SH-SY5Y (cell line): ENCODE results near the gene FZR1.

Experiments
- GATA2 ChIP-seq: IDR thresholded peaks from 2 replicates; pipeline ENCODE4 v1.6.1; 2011; ENCODE audit warnings: mild to moderate bottlenecking, low read depth, low read length
- GATA3 ChIP-seq: IDR thresholded peaks from 2 replicates; pipeline ENCODE4 v1.6.1; 2011; ENCODE audit warnings: low read depth, mild to moderate bottlenecking, low read length, moderate library complexity

FZR1 gene

DNA sequence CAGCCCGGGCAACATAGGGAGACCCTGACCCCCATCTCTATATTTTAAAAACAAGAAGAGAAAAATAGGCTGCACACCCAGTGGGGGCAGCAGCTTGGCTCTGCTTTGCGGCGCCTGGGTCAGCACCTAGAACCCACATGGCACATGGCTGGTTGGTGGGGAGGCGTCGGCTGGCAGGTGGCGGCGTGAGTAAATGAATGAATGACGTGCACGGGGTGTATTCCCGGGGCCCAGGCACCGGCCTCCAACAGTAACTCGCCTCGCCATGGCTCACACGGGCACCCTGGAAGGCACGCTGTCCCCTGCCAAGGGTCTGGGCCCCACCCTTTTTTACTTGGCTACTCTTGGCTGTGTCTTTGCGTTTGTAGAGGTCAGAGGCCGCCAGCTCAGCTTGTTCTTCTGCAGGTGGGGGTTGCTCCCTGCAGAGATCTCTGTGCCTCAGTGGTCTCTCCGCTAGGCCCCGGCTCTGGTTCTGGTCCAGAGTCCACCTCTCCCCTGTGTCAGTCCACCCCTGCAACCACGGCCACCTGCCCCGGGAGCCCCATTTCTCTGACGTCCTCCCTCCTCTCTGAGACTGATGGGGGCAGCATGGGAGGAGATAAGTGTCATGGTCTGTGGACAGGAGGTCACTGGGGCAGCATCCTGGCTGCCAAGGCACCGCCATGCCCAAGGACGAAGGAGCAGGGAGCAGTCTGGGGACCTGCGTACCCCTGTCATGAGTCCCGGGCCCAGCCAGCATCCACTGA is 5.6 kb downstream of the FZR1 start:
- no peak for TF ChIP-seq GATA3
- no peak for TF ChIP-seq GATA2

- TF ChIP-seq GATA3 (no peak), GATA2 (no peak)
These were observed 6.6 kb downstream of the FZR1 start for GRCh38 chr19:3512562-3513228.

- no peak for TF ChIP-seq GATA3
- no peak for TF ChIP-seq GATA2
These were observed 7.4 kb downstream of the FZR1 start for GRCh38 chr19:3513229-3514140.

GRCh38 chr19:3514930-3515329 is 8.8 kb downstream of the FZR1 start:
- TF ChIP-seq GATA3: no peak
- TF ChIP-seq GATA2: no peak

DNA sequence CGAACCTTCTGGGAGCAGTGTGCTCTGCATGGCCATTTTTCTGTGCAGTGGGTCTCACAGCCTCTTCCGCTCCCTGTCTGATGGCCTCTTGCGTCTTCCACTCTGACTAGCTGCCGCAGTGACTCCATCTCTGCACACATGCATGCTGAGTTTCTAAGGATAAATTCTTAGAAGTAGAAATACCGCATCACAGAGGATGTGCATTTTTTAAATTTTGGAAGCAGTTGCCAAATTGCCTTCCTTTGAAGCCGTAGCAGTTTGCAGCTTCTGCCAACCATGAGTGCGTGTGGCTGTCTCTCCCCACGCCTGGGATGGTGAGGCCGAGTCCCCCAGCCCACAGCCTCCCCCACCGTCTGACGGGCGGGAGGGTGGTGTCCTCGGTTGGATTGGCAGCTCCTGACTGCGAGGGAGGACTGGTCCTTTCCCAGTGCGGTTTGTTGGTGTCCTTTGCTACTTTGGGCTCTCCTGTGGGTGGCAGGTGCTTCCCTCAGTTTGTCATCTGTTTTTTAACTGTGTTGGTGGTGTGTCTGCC is 9.8 kb downstream of the FZR1 start:
- no peak for TF ChIP-seq GATA2
- no peak for TF ChIP-seq GATA3

GRCh38 chr19:3516675-3517207 is 10.6 kb downstream of the FZR1 start:
- TF ChIP-seq GATA2 (no peak), GATA3 (no peak)

GRCh38 chr19:3517638-3518037 is 11.5 kb downstream of the FZR1 start:
- no peak for TF ChIP-seq GATA3
- TF ChIP-seq GATA2: no peak

DNA sequence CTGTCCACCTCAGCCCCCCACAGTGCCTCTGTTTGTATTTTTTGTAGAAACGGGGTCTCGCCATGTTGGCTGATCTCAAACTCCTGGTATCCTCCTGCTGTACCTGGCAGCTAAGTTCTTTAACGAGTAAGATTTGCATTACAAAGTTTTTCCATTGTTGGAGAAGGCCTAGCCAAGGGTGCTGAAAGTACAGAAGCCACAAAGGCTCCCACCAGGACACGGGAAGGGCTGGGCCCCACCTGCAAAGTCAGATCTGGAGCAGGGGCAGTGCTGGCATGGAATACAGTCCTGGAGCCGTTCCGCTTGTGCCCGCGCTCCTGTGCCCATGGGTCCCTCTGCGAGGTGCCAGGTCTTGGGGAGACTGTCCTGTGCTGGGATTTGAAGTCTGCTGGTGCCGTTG is 12.1 kb downstream of the FZR1 start:
- TF ChIP-seq GATA3: no peak
- TF ChIP-seq GATA2: no peak

GRCh38 chr19:3518659-3519058 is 12.5 kb downstream of the FZR1 start:
- TF ChIP-seq GATA3 (no peak), GATA2 (no peak)

- TF ChIP-seq GATA2: no peak
These were observed 13.0 kb downstream of the FZR1 start for GRCh38 chr19:3519126-3519525.

- no peak for TF ChIP-seq GATA3
- TF ChIP-seq GATA2: peak; percentile 32; the same call in 1 of the 2 replicates
These were observed 14.3 kb downstream of the FZR1 start for GRCh38 chr19:3520166-3521103.

GRCh38 chr19:3521104-3521445 is 15.0 kb downstream of the FZR1 start:
- TF ChIP-seq GATA3 (no peak), GATA2 (no peak)

DNA sequence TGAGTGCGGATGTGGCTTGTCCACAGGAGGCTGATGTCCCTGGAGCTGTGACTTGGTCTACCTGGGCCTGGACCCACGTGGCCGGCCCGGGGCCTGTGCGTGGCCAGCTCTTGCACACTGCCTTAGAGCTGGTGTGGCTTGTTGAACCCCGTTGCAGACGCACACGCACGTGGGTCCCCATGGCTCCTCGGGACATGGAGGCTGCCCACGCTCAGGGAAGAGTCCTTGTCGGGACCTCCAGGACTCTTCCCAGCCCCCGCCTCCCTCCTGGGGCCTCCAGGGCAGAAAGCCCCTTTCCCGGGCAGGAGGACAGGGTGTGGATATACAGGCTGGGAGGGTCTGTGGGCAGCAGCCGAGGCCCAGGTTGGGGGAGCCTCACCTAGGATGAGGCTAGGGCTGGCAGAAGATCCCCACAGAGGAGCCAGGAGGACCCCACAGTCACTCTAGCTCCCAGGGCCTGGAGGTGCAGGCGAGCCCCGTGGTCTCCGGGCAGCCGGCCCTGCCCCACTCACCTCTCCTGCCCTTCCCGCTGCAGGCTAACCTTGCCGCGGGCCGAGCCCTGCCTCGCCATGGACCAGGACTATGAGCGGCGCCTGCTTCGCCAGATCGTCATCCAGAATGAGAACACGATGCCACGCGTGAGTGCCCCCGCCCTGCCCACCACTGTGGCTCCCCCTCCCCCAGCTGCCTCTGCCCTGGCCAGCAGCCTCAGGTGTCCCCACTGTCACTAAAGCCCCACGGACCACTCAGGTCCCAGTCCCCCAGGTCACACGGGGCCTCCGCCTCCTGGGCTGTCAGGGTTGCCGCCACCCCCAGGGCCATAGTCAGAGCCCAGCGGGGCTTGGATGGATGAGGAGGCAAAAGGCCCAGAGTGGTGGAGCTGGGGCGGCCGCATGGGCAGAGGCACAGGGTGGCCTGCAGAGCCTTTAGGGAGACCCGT is 16.6 kb downstream of the FZR1 start:
- TF ChIP-seq GATA2 (no peak), GATA3 (no peak)
